ENCODE results near the gene AK9.
A peak's percentile ranks its signal among the peaks of the same experiment; 100 is the strongest.

Gene AK9

GRCh38 chr6:109456710-109457561, 234.1 kb downstream of the AK9 start:
- no peak for DNase-seq (ENCODE audit: low read depth)

- DNase-seq (ENCODE audit: low read depth): no peak
Measured at GRCh38 chr6:109456111-109456583, 234.9 kb downstream of the AK9 start.

- peak; percentile 48 for DNase-seq (ENCODE audit: low read depth)
Measured at GRCh38 chr6:109455437-109456110, 235.4 kb downstream of the AK9 start, which contains the start of gene MICAL1. MICAL1 (minus strand) TSS chr6:109455772; CDS start chr6:109454196, 1,576 bp downstream.

GRCh38 chr6:109454496-109455436, 236.2 kb downstream of the AK9 start:
- peak; percentile 21 for DNase-seq (ENCODE audit: low read depth)

- no peak for DNase-seq (ENCODE audit: low read depth)
Measured at GRCh38 chr6:109453594-109454495, 237.2 kb downstream of the AK9 start.

- DNase-seq (ENCODE audit: low read depth): no peak
Measured at GRCh38 chr6:109453156-109453555, 237.8 kb downstream of the AK9 start.

GRCh38 chr6:109452181-109452580, 238.8 kb downstream of the AK9 start:
- no peak for DNase-seq (ENCODE audit: low read depth)

GRCh38 chr6:109451376-109451775, 239.6 kb downstream of the AK9 start:
- DNase-seq (ENCODE audit: low read depth): no peak

GRCh38 chr6:109450801-109451200, 240.2 kb downstream of the AK9 start:
- DNase-seq (ENCODE audit: low read depth): no peak

GRCh38 chr6:109449795-109450673, 241.0 kb downstream of the AK9 start:
- DNase-seq (ENCODE audit: low read depth): no peak

- no peak for DNase-seq (ENCODE audit: low read depth)
Measured at GRCh38 chr6:109449064-109449794, 241.8 kb downstream of the AK9 start.

GRCh38 chr6:109448615-109449014, 242.4 kb downstream of the AK9 start:
- no peak for DNase-seq (ENCODE audit: low read depth)

- no peak for DNase-seq (ENCODE audit: low read depth)
Measured at GRCh38 chr6:109447878-109448555, 243.0 kb downstream of the AK9 start.

GRCh38 chr6:109447087-109447486, 243.9 kb downstream of the AK9 start:
- no peak for DNase-seq (ENCODE audit: low read depth)

GRCh38 chr6:109446541-109446940, 244.5 kb downstream of the AK9 start:
- no peak for DNase-seq (ENCODE audit: low read depth)

GRCh38 chr6:109446072-109446471, 244.9 kb downstream of the AK9 start:
- DNase-seq (ENCODE audit: low read depth): no peak

- no peak for DNase-seq (ENCODE audit: low read depth)
Measured at GRCh38 chr6:109445382-109445781, 245.6 kb downstream of the AK9 start.

- DNase-seq (ENCODE audit: low read depth): no peak
Measured at GRCh38 chr6:109443425-109443950, 247.5 kb downstream of the AK9 start.

Measured in CMK (cell line).